ENCODE data around the gene TAP2.

DNA sequence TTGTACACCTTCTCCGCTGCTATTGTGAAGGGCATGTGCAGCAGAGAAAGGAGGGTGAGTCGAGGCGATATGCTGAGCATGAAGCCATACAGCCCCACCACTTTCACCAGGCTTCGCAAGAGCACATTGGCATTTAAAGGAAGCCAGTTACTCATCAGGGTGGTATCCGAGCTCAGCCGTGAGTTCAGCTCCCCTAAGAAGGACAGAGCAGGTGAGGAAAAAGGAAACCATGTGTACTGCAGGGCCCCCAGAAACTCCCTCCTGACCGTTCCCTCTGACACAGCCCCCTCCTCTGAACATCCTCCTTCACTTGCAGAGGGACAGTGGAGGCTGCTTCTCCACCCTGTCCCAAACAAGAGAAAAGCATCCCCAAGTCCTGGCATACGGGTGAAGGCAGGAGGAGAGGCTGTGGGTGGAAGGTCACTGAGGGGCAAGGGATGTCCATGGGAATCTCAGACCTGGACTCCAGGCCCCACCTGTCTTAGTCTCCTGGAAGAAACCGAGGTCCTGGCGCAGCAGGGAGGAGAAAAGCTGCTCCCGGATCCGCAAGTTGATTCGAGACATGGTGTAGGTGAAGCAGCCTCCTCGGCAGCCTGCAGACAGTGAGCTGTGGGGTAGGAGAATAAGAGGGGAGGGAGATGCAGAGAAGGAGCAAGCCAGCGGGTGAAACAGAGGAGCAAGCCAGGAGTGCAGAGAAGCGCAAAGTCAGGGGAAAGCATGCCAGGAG, 3.2 kb downstream of the TAP2 start:
- TF ChIP-seq CTCF (IDR thresholded peaks at IDR 0.05; ENCODE audit: low read length) (no peak), EZH2 (IDR thresholded peaks at IDR 0.05; ENCODE audit: borderline replicate concordance, low read length) (no peak)

Data from OCI-LY1 (cell line).